Stimulated activated CD8-positive, alpha-beta memory T cell treated with anti-CD3 and anti-CD28 coated beads, Interleukin-15, amount 100 ng/mL, for 48 hours (primary cell): ENCODE measurements around the gene C2CD4C.
"Not testable (repeated sequence)": the region's sequence is repeated elsewhere in the genome, so short reads cannot be mapped to it uniquely, and the experiment has no call there.

Experiments
- DNase-seq, 2 donors: peaks; one replicate each; pipeline ENCODE4 v3.0.0-alpha.2; 2020; ENCODE audit warnings: low read depth in 2 of 2

C2CD4C gene

GRCh38 chr19:381901-382300, 27.0 kb downstream of the C2CD4C start:
- DNase-seq = peak; percentile 22 to 28

GRCh38 chr19:380618-381219, 28.2 kb downstream of the C2CD4C start:
- DNase-seq = not testable (repeated sequence)

GRCh38 chr19:379796-380195, 29.2 kb downstream of the C2CD4C start:
- no peak for DNase-seq

- DNase-seq = no peak
These were observed 30.2 kb downstream of the C2CD4C start for GRCh38 chr19:378706-379105.

- no peak for DNase-seq
These were observed 31.0 kb downstream of the C2CD4C start for GRCh38 chr19:377801-378581.

GRCh38 chr19:376111-376470, 32.9 kb downstream of the C2CD4C start:
- DNase-seq = no peak

- no peak for DNase-seq
These were observed 33.4 kb downstream of the C2CD4C start for GRCh38 chr19:375395-376110.

- no peak for DNase-seq
These were observed 34.1 kb downstream of the C2CD4C start for GRCh38 chr19:374886-375235.

- no peak for DNase-seq
These were observed 34.6 kb downstream of the C2CD4C start for GRCh38 chr19:374183-374885.

GRCh38 chr19:373391-374182, 35.4 kb downstream of the C2CD4C start:
- no peak for DNase-seq

- DNase-seq = no peak
These were observed 36.5 kb downstream of the C2CD4C start for GRCh38 chr19:372306-372890.

- no peak for DNase-seq
These were observed 37.3 kb downstream of the C2CD4C start for GRCh38 chr19:371501-372168.

GRCh38 chr19:370641-371330, 38.2 kb downstream of the C2CD4C start:
- DNase-seq = no peak

- no peak for DNase-seq
These were observed 39.1 kb downstream of the C2CD4C start for GRCh38 chr19:369876-370275.

- no peak for DNase-seq
These were observed 39.7 kb downstream of the C2CD4C start for GRCh38 chr19:369256-369655.

- DNase-seq = no peak
These were observed 40.3 kb downstream of the C2CD4C start for GRCh38 chr19:368630-369024.

- no peak for DNase-seq
These were observed 40.9 kb downstream of the C2CD4C start for GRCh38 chr19:367963-368629.

- no peak for DNase-seq
These were observed 41.4 kb downstream of the C2CD4C start for GRCh38 chr19:367561-367960.

- DNase-seq = no peak
These were observed 42.0 kb downstream of the C2CD4C start for GRCh38 chr19:366951-367350.
